ENCODE measurements around the gene SLC35F4. TPM values are rescaled to one million over a fixed set of nuclear protein-coding genes. Genes with fewer than 3 reads are reported as not detected.

Gene SLC35F4
- total and polyA plus RNA-seq, 2 of the 8 experiments (the other 6 are each of a cell fraction or from before 2014, with no cell fraction given), result not detected

DNA sequence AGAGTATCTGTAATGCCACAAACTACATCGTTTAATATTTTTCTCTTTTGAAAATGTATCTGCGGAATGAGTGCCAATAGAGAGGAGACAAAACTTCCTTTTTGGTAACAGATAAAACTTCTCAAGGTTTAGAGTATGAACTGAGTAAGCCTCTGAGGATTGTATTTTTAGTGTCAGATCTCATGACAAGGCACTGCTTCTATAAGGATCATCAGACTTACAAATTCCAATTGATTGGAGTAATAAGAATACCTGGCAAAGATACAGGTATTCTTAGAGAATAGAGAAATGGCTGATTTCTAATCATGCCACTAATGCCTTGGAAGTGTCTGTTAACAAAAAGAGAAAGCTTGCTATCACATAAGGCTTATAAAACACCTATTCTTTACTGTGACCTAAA lies 45.3 kb downstream of the SLC35F4 start:
- no peak overlapping the region for H4K5ac ChIP-seq (ENCODE audit: insufficient read length, low read depth, low read length)
- H2BK12ac ChIP-seq (ENCODE audit: low read depth, low read length), result no peak overlapping the region
- no peaks in the 10 kb centered on the region for H3K27me3 ChIP-seq (replicated peaks in 1 of 4; ENCODE audit: control insufficient read depth in 3 of 4, extremely low read depth in 1 of 4, insufficient read depth in 3 of 4, low read length in 3 of 4)
- DNase-seq (ENCODE audit: low read depth in 1 of 2, low spot score in 2 of 2) (no peak), FAIRE-seq (no peak)
- CTCF ChIA-PET (ENCODE audit: partially characterized antibody), result interaction anchor here (1.3 kb wide), 1 partner anchor 11 kb away, joined by 3 read pairs; no protein-coding TSS in a partner anchor
- H3K79me2 ChIP-seq (ENCODE audit: control insufficient read depth in 1 of 2, insufficient read depth in 2 of 2, low read length in 2 of 2), result no peaks in the 10 kb centered on the region
- H3K4me2 ChIP-seq (ENCODE audit: insufficient read depth in 1 of 2, low read depth in 2 of 2, low read length in 2 of 2), result no peak overlapping the region
- no peak overlapping the region for H4K8ac ChIP-seq (ENCODE audit: extremely low read depth, insufficient read depth, low read length)
- H2BK20ac ChIP-seq (ENCODE audit: low read length), result no peak overlapping the region
- H2BK15ac ChIP-seq (ENCODE audit: low read length), result no peak overlapping the region
- H2AFZ ChIP-seq (ENCODE audit: low read length), result no peak overlapping the region
- H2BK120ac ChIP-seq (replicated peaks; ENCODE audit: low read depth, low read length), result no peak overlapping the region
- no peaks in the 10 kb centered on the region for H4K20me1 ChIP-seq (replicated peaks in 1 of 2; ENCODE audit: control insufficient read depth in 1 of 2, insufficient read depth in 2 of 2, low read length in 2 of 2)
- no peaks in the 10 kb centered on the region for H3K36me3 ChIP-seq (ENCODE audit: control insufficient read depth in 2 of 4, insufficient read depth in 4 of 4, low read length in 3 of 4)
- no peak overlapping the region for H3K4me3 ChIP-seq (ENCODE audit: extremely low read depth in 1 of 4, insufficient read depth in 2 of 4, low read depth in 3 of 4, low read length in 4 of 4)
- H3K9ac ChIP-seq (replicated peaks in 1 of 4; ENCODE audit: extremely low read depth in 1 of 4, low read depth in 3 of 4, low read length in 3 of 4), result no peak overlapping the region
- H3K23ac ChIP-seq (ENCODE audit: insufficient read length), result no peak overlapping the region
- H3K4me1 ChIP-seq (replicated peaks in 1 of 4; ENCODE audit: control insufficient read depth in 3 of 4, insufficient read depth in 4 of 4, low read length in 3 of 4), result no peaks in the 10 kb centered on the region; a peak in 1 of 7 replicates
- no peaks in the 10 kb centered on the region for H3K79me1 ChIP-seq (ENCODE audit: low read depth, low read length)
- no peak overlapping the region for H3K14ac ChIP-seq (ENCODE audit: insufficient read length)
- H3K9me3 ChIP-seq (ENCODE audit: insufficient read depth in 2 of 2, low read depth in 1 of 2, low read length in 1 of 2), result no peaks in the 10 kb centered on the region
- H2AK5ac ChIP-seq (ENCODE audit: low read depth, low read length), result no peak overlapping the region
- TF ChIP-seq KDM4A (IDR thresholded peaks at IDR 0.05; ENCODE audit: low read depth, low read length, severe bottlenecking), result no peak
- no peak for TF ChIP-seq ASH2L (IDR thresholded peaks at IDR 0.05; ENCODE audit: low read length)
- H3K23me2 ChIP-seq (ENCODE audit: low read depth, low read length), result no peaks in the 10 kb centered on the region
- no peak overlapping the region for H3K4ac ChIP-seq (replicated peaks; ENCODE audit: insufficient read length, low read depth, low read length)
- POLR2A ChIA-PET (ENCODE audit: partially characterized antibody), result no interaction called here
- no peak overlapping the region for H3K18ac ChIP-seq (ENCODE audit: extremely low read depth, low read length)
- H2BK5ac ChIP-seq (ENCODE audit: low read depth, low read length), result no peak overlapping the region
- H4K91ac ChIP-seq (replicated peaks; ENCODE audit: insufficient read length, low read length), result no peak overlapping the region
- no peak overlapping the region for H3K56ac ChIP-seq (replicated peaks; ENCODE audit: insufficient read length, low read depth, low read length)
- WGBS, 2 experiments (ENCODE audit: extremely low coverage in 1 of 2, insufficient coverage in 1 of 2, insufficient read length in 1 of 2, insufficient replicate concordance in 2 of 2, low coverage in 1 of 2, low lambda C conversion rate in 2 of 2, missing lambda C conversion rate in 1 of 2), result 92% methylated on average over 2 of the region's 2 CpGs; no CpG with 5 or more reads in 1 of the 2 experiments
- no peak overlapping the region for H3K27ac ChIP-seq (ENCODE audit: low read depth, low read length)
